CD1c-positive myeloid dendritic cell (primary cell): ENCODE results near the gene FBLN1.

Experiments used
- DNase-seq: peaks from one replicate; pipeline ENCODE4 v3.0.0-alpha.2; 2016; ENCODE audit errors: extremely low spot score

Gene FBLN1

DNA sequence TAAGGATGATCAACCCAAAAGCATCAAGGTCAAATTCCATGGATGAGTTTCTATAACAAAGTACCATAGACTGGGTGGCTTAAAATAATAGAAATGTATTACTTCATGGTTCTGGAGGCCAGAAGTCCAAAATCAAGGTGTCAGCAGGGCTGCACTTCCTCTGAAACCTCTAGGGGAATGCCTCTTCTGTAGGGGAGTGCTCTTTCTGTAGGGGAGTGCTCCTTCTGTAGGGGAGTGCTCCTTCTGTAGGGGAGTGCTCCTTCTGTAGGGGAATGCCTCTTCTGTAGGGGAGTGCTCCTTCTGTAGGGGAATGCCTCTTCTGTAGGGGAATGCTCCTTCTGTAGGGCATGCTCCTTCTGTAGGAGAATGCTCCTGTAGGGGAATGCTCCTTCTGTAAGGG is 65.5 kb downstream of the FBLN1 start:
- DNase-seq = no peak

DNA sequence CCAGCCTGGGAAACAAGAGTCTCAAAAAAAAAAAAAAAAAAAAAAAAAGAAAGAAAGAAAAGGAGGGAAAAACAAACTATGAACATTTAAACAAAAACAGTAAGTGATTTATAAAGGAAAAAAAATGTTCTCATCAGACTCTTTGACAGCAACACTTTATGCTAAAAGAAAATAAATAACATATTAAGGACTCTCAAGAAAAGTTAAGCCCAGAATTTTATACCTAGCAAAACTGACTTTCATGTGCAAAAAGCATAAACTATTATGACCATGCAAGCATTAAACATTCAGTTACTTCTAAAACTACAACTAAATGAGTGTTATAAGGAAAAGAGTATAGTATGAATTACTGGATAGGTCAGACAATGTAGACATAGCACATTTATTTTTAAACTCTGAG is 68.4 kb downstream of the FBLN1 start:
- DNase-seq = no peak

DNA sequence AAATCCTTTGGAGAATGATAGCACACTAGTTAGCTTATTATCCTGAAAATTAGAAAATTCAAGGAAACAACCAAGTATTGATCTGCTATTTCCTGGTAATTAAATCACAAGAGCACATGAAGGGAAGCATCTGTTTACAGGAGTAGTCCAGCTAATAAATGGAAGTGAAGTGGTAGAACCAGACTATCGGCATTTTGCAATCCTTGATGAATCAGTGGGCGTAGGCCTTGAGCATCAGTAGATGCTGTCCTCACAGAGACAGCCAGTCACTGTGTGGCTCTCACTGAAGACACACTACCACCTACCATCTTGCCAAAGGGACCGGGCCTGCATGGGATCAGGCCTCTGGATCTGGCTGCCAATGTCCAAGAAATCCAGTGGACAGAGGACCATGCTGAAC is 69.8 kb downstream of the FBLN1 start:
- DNase-seq = no peak

DNA sequence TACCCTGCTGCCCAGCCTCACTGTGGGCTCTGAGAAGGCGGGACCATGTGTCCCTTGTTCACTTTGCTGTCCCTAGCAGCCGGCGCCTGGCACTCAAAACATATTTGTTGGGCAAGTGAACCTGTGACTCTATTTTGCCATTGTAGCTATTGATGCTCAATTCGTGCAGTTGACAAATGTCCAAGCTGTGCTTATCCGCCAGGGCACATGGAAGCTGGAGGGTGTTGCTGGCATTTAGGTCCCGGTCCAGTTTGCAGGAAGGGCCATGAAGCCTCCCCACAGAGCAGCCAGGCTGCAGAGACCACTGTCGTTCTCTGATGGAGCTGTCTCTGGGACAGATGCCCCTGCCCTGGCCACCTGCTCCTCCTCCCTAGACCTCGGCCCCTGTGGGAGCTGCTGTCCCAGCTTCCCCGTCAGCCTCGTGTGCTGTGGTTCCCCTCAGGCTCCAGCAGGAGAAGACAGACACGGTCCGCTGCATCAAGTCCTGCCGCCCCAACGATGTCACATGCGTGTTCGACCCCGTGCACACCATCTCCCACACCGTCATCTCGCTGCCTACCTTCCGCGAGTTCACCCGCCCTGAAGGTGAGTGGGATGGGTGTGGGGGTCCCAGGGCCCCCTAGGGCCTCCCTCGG is 71.5 kb downstream of the FBLN1 start:
- DNase-seq = no peak

DNA sequence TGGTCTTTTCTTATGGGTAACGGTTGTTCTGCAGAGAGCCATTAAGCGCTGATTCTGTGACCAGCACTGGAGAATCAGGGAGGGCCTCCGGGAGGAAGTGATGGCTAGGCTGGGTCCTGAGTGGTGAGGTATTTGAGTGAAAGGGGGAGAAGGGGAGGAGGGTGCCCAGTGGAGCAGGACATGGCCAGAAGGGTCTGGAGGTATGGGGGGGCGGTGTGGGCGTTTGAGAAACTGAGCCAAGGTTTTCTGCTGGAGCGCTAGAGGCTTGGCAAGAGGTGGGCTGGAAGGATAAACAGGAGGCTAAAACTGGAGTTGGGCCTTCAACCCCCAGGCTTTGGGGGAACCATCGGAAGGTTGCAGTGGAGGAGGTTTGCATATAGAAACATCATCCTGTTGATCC is 72.5 kb downstream of the FBLN1 start:
- DNase-seq = no peak

DNA sequence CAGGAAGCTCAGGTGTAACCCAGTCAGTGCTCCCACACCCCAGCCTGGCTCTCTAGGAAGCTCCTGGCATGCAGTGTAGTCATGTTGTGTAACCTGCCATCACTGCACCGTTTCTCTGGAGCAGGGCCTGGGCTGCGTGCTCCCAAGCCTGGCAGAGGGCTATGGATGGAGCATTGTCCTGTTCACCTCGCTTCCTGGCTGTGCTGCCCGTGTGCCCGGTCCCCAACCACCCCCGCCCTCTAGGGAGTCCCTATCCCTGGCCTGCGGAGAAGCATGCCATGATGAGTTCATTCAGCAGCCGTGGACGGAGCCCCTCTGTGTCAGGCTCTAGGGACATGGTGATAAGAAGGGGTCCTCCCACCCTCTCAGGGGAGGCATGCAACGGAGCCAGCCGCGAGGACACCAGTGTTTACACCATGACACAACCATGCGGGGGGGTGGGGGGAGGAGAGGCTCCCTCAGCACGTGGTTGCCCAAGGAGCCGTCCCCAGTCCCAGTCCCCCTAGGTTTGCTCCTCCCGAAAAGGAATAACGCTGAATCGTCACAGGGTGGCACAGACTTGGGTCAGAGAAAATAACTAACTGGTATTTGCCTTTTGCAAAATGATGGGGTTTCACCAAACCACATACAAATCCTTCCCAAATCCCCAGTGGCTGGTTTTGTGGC is 73.1 kb downstream of the FBLN1 start:
- no peak for DNase-seq

DNA sequence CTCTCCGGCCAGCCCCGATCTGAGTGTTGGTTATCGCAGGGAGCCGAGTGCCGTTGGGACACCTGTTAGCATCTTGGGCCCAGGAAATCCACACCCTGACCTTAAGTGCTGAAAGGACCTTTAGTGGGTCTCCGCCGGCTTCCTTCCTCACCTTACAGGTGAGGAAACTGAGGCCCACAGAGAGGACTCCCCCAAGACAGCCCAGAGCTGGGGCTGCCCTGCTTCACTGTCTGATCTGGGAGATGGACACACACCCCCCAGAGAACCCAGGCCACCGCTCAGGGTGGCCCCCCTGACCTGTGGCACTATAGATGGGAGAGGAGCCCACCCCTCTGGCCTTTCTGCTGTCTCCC is 73.6 kb downstream of the FBLN1 start:
- no peak for DNase-seq

DNA sequence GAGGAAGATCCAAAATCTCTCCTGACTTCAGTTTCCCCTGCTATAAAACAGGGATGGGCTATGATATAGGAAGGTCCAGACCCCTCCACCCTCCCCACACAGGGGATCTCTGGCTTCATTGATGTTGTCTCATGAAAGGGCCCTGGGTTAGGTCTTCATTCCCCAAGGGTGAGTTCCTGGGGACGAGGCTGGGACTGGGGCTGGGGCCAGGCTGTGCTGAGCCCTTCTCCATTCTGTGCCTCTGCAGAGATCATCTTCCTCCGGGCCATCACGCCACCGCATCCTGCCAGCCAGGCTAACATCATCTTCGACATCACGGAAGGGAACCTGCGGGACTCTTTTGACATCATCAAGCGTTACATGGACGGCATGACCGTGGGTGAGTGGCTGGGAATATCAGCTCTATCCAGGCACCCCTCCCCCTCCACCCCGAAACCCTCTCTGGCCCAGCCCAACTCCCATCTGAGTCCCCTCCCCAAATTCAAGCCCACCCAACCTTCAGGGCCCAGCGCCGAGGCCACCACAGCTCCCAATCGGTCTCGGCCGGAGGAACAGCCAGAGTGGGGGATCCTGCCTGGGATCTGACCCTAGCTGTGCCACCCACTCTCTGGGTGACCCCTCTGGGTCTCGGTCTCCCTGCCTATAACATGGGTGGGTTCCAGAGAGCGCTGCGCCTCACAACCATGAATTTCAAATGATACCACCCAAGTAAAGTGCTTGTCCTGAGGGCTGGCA is 74.2 kb downstream of the FBLN1 start:
- DNase-seq = no peak

DNA sequence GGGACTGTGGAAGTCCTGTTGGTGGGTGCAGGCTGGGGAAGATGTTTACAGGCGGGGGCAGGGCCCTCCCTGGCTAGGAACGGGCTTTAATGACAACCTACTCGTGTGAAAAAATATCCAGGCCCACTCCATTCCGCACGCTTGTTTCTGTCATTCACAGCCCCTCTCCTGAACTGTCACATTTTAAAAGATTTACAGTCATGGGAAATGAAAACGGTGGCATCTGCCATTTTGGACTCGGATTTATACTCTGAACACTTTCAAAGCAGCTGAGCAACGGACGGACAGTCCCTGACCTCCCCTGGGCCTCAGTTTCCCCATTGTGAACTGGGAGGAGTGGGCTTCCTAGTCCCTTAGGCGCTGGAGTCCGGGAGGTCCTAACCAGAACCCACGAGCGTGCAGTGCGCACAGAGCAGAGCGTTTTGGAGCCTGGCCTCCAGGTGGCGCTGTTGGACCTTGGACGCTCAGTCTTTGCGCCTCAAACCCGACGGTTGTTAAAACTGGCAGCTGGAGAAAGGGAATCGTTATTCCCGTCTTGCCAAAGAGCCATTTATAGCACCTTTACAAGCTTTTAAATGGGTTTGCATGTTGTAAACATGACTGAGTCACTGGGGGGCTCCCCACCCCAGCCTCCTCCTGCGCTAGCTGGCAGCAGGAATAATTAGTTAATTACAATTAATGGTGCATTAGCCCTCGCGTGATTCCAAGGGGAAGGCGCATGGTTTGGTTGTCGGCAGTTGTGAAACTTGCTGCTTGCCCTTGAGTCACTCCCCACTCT is 75.3 kb downstream of the FBLN1 start:
- peak; percentile 89 for DNase-seq

DNA sequence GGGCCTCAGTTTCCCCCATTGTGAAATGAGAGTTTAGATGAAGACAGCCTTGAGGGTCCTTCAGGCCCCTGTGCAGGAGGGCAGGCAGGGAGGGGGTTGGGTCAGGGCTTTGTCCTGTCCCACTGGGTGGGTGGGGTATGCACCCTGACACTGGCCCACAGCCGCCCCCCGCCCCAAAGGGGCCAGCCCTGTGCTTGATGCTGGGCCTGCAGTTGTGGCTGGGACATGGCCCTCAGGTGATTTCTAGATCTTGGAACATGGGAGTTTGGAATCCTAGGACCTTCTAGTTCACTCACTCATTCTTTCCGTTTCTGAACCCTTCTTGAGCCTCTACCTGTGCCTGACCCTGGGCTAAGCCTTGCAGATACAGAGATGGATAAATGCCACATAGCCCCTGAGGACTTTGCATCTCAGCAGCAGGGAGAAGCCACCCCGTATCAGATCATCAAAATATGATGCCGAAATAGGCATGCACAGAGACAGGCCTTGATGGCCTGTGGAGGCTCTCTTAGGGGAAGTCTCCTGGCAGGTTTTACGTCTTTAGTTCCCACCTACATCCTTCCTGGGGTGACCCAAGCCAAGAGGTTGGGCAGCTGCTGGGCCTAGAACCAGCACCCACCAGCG is 76.0 kb downstream of the FBLN1 start:
- no peak for DNase-seq

DNA sequence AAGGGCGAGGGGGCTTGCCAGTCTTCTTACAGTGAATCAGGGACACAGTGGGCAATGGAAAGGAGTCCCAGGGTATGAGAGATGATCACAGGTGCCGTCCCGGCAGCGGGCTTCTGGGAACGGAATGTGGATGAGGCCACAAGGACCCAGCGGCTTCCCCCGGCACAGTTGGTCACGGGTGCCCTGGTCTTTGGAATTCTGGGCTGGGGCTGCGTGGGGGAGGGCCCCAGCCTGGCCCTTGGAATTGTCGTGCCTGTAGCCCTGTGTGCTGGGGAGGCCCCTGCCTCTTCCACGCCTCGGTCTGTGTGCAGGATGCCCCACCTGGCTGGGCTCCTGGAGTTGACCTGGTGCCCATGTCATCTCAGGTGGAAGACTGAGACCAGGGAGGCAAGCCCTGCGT is 76.6 kb downstream of the FBLN1 start:
- no peak for DNase-seq

DNA sequence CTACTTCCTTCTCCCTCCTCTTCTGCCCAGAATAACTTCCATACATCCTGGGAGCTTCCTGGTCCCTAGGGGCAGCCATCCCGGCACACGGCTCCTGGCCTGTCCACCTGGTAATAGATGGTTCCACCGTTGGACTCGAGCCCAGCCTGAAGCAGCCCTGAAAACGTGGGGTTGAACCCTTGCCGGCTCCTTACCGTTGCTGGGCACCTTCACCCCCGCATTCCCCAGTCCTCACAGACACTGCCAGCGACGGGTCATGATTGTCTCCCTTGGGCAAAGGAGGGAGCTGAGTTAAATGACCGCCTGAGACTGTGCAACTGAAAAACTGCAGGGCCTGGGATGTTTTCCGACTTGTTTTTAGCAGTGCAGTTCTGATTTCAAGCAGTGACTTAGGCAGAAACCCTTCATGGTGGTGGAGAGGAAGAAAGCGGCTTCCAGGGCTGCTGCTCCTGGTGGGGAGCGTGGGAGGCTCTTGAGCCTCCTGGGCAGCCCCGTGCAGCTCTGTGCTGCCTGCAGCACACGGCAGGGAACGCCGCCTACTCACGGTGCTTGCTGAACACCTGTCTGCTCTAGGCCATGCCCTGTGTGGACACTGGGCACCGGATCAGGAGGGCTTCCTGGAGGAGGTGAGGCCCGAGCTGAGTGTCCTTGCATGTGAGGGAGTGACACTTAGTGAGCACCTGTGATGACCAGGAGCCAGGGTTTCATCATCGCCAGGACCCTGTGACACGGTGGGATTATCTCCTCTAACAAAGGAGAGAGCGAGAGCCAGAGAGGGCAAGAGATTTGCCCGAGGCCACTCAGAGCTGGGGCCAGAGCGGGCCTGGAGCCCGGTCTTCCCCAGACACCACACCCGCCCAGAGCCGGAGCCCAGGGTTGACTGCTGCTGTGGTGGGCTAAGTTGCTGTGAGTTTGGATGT is 77.4 kb downstream of the FBLN1 start:
- DNase-seq = no peak

DNA sequence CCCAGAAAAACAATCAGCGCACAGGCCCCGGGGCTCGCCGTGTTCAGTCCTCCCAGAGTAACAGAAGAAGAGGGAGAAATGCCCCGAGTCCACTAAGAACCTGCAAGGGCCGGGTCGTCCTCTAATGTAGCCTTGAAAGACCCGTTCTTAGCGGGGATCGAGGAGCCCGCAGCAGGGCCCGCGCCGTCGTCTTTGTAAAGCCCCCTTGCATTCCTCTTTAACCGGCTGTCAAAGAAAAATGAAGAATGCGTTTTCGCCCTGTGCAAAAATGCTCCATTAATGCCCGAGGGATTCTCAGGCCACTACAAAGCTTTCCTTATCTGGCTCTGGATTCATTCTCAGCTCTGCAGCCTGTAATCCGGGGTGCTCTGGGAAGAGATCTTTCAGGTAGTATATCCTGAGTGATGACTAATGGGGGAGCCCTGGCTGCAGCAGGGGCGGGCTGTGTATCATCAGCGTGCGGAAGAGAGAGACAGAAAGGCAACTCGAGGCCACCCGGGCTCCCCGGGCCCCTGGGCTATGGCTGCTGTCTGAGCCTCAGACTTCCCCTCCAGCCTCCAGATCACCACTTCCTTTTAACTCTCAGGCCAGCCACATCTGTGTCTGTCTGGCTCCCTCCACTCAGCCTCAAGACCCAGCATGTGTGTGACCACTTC is 78.2 kb downstream of the FBLN1 start:
- DNase-seq = peak; percentile 53

DNA sequence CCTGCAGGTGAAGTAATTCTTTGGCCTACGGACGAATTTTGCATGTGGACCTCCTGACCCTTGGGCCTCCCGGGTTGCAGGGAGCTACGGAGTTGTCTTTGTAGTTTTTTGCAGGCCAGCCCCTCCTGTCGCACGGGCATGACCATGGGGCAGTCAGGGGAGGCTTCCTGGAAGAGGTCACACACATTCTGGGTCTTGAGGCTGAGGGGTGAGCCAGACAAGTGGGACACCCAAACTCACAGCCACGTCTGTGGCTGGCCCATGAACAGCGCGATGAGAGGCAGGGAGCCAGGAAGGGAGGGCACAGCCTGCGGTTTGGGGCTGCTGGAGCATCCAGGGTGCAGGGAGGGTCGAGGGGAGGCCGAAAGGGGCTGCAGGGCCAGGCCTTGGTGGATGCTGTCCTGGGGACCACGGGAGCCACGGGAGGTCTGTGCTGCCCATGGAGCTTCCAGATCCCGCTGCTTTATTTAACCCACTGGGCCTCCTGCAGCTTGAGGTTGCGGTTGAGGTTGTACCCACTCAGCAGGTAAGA is 78.9 kb downstream of the FBLN1 start:
- no peak for DNase-seq

DNA sequence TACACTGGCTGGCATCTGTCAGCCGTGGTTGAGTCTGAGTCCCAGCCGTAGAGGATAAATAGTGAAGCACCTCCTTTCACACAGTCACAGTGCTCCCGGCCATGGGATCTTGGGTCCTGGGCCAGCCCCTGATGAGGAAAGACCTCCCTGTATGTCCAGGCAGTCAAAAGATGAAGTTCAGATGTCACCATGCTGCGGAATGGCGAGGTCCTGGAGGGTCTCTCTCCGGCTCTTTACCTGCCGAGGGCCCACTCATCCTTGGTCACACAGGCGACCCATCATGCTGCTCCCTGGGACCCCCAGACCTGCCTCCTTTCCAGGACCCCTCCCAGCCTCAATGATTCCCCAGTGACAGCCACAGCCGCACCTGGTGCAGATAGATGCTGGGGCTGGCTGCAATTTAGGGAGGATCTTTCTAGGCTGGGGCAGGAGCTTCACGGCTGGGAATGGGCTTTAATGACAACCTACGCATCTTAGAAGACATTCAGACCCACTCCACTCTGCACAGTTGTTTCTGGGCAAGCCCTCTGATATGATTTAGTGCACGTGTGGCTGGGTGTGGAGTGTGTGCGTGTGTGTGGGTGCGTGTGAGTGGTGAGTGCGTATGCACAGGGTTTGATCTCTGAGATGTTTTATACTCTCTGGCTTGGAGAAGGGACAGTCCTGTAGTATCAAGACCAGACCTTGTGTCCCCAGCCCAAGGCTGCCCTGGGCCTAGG is 79.7 kb downstream of the FBLN1 start:
- no peak for DNase-seq

DNA sequence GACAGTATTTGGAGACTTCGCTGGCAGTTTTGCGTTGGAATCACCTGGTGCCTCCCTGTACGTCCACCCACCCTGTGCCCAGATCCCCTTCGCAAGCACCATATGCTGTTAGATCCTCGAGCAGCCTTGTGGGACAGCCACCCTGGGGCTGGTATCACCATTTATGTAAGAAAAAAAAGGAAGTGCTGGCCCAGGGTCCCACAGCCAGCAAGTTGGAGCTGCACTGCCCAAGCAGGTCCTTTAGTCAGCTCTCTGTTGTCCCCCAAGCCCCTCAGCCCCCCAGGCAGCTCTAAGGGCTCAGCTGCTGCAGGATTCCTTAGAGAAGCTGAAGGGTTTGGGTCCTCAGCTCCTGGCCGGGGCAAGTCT is 80.3 kb downstream of the FBLN1 start:
- DNase-seq = no peak

DNA sequence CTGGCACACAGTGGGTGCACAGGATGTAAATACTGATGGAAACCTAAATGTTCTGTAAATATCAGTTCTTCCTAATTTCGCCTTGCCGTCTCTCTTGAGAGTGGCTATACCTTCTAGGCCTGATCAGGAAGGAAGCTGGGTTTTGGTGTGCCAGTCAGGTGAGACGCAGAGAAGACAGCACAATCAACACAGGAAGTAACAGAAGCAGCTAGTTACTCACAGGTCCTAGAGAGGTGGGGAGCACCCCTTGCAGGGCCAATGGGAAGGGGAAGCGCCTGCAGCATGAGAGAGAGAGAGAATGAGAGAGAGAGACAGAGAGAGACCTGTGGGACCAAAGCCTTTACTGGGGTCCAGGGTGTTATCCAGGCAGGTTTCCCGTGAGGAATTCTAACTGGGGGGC is 80.8 kb downstream of the FBLN1 start:
- DNase-seq = no peak

DNA sequence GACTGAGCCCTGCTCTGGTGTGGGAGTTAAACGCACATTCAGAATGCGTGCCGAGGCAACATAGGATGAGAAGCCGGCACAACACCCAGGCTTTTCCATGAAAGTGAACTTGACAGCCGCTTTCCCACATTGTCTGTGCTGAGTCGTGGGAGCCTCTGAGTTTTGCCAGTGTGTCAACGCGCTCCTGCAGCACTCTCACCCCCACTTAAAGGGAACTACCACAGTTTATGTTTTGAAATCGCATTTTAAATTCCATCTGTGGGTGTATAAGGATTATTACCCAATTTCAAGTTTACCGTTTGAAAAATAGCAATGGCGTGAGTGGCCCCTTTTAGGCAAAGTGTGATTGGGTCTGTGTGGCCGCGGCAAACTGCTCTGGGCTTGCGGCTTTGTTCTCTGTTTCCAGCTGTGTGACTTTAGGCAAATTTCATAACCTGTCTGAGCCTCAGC is 81.5 kb downstream of the FBLN1 start:
- DNase-seq = peak; percentile 71

DNA sequence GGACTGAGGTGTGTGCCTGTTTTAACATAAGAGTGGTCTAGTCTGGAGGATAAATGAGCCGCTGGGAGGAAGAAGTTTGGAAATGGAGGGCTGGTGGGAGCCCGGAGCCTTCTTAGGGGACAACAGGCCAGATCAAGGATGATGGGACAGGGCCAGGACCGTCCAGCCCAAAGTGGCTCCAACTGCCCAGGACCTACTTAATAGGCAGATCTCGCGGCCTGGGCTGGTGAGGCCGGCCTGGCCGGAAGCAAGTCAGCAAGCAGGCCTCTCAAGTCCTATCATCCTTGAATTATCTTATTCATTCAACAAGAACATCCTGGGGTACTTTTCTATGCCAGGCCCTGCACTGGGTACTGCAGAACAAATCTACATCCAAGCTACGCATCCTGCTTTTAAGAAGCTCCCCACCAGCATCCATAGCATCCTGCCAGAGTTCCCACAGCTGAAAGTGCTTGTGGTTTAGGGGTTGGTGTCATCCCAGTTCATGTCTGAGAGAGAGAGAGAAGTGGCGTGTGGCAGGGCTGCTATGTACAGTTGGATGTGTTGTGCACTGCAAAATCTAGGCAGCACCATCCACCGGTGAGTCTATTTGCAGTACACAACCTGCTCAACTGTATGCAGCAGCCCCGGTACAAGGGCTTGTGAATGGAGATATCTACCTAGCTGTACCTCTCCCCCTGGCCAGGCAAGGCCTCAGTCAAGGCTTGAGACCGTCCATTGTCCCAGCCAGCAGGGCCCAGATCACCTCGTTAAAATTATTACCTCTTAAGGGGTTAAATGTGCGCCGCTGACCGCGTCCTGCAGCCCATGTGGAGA is 82.1 kb downstream of the FBLN1 start:
- DNase-seq = no peak
